HepG2 (cell line): ENCODE data around the gene DCLRE1B. TPM values are rescaled to one million over a fixed set of nuclear protein-coding genes. Genes with fewer than 3 reads are reported as not detected.

Experiments
- ATAC-seq: fragments of 200-7000 bp; cut with Tn5 transposase; 3 replicates; pipeline ENCODE4 v1.9.1; 2020; ENCODE audit warnings: mild to moderate bottlenecking, moderate library complexity
- BruUV-seq: library from RNA; stranded (reverse); fragments of 400-500 nt; replicated peaks from 2 replicates; lab custom pipeline; 2021; lab: Mats Ljungman, UMichigan
- CTCF ChIA-PET: fragments of 300-600 bp; formaldehyde crosslinking; extraction: SDS; loops from one replicate; lab custom pipeline; 2021; ENCODE audit warnings: low total read pairs, inconsistent platforms, low intra/inter-chr PET ratio; lab: Yijun Ruan, JAX
- POLR2A ChIA-PET: fragments of 350-600 bp; sonication (Branson Sonifier 250); formaldehyde crosslinking; loops from one replicate; lab custom pipeline; 2020; ENCODE audit warnings: antibody characterized with exemption, inconsistent platforms; lab: Yijun Ruan, JAX
- DNase-seq: peaks from one replicate; pipeline ENCODE4 v3.0.0-alpha.2; 2015; ENCODE audit warnings: low spot score
- FAIRE-seq: peaks from 3 replicates; lab custom pipeline; 2011; peaks lifted over from hg19 to GRCh38; lab: Jason Lieb, UNC
- H2AFZ ChIP-seq: one replicate; pipeline ENCODE4 v1.6.1; 2011; ENCODE audit warnings: low read length, inconsistent platforms
- H3K27ac ChIP-seq: fragments of 300-600 bp; 3 replicates; pipeline ENCODE4 v1.8.0; 2011; ENCODE audit warnings: mixed run types, mild to moderate bottlenecking, mixed read lengths, low read length, inconsistent platforms; ENCODE audit not compliant: insufficient read depth; ENCODE audit errors: extremely low read length
- H3K27me3 ChIP-seq, 2 experiments: fragments of 200-600 bp in 1 of 2; 2 replicates in 1 of 2; 3 replicates in 1 of 2; pipeline versions ENCODE4 v1.6.0 to v1.8.0; 2011; ENCODE audit warnings: low read length in 2 of 2, mild to moderate bottlenecking in 2 of 2, moderate library complexity in 2 of 2, inconsistent platforms in 1 of 2; ENCODE audit not compliant: insufficient read depth in 2 of 2, control insufficient read depth in 1 of 2
- H3K36me3 ChIP-seq, 2 experiments: fragments of 200-600 bp in 1 of 2; replicated peaks in 1 of 2; 2 replicates in 1 of 2; 3 replicates in 1 of 2; pipeline versions ENCODE4 v1.5.1 to v1.8.0; 2011; ENCODE audit warnings: low read length in 2 of 2, inconsistent platforms in 1 of 2; ENCODE audit not compliant: insufficient read depth in 2 of 2, control insufficient read depth in 1 of 2
- H3K4me1 ChIP-seq: 2 replicates; pipeline ENCODE4 v1.5.1; 2012; ENCODE audit warnings: low read length, inconsistent platforms; ENCODE audit not compliant: insufficient read depth
- H3K4me2 ChIP-seq: 2 replicates; pipeline ENCODE4 v1.6.0; 2011; ENCODE audit warnings: low read depth, low read length, inconsistent platforms
- H3K4me3 ChIP-seq, 3 experiments: fragments of 200-600 bp in 1 of 3; sonication (generic), shearing (Covaris generic) in 1 of 3; replicated peaks in 1 of 3; 2 replicates each; pipeline ENCODE4 v1.5.1; 2011 to 2016; ENCODE audit warnings: low read length in 3 of 3, inconsistent platforms in 2 of 3, low read depth in 2 of 3, mild to moderate bottlenecking in 2 of 3, control low read depth in 1 of 3, mixed read lengths in 1 of 3; ENCODE audit not compliant: insufficient read depth in 1 of 3
- H3K79me2 ChIP-seq: one replicate; pipeline ENCODE4 v1.6.1; 2011; ENCODE audit warnings: low read length, inconsistent platforms; ENCODE audit not compliant: insufficient read depth
- H3K9ac ChIP-seq: 2 replicates; pipeline ENCODE4 v1.6.0; 2011; ENCODE audit warnings: mild to moderate bottlenecking, low read depth, low read length, inconsistent platforms; ENCODE audit not compliant: insufficient read depth
- H3K9me3 ChIP-seq: 2 replicates; pipeline ENCODE4 v1.5.1; 2012; ENCODE audit warnings: mild to moderate bottlenecking, low read length
- H4K20me1 ChIP-seq: 2 replicates; pipeline ENCODE4 v1.6.0; 2011; ENCODE audit warnings: inconsistent platforms, mild to moderate bottlenecking, low read length, moderate library complexity; ENCODE audit not compliant: insufficient read depth
- FOXP1 ChIP-seq, 2 experiments: fragments of 450-650 bp in 1 of 2; IDR thresholded peaks; 2 replicates each; pipeline ENCODE4 v1.6.1; 2017 to 2018; ENCODE audit warnings: antibody characterized with exemption in 1 of 2
- MED13 ChIP-seq: sonication (generic); formaldehyde crosslinking; IDR thresholded peaks from 2 replicates; pipeline ENCODE4 v1.5.0; 2020; ENCODE audit warnings: missing genetic modification reagents
- TCF7 ChIP-seq: sonication (generic); IDR thresholded peaks from 2 replicates; pipeline ENCODE4 v1.6.1; 2016; ENCODE audit warnings: antibody characterized with exemption, low read depth
- ZNF282 ChIP-seq: fragments of 450-650 bp; IDR thresholded peaks from 2 replicates; pipeline ENCODE4 v1.6.1; 2018; ENCODE audit not compliant: partially characterized antibody
- WGBS: methylation state at CpG from one replicate; pipeline ENCODE4 v1.1.6; 2017; ENCODE audit warnings: low lambda C conversion rate; 5-methylcytosine and 5-hydroxymethylcytosine counted together
- in situ Hi-C: cut with HindIII; loops from 2 replicates; pipeline ENCODE4 v1.10.0; 2017; ENCODE audit warnings: low pct_unique_long_range_greater_than_20kb; ENCODE audit not compliant: extremely low pct_ligation_motif_present
- intact Hi-C: fragments of 100-400 bp; cut with micrococcal nuclease; formaldehyde crosslinking; loops from one replicate; pipeline ENCODE4 v1.10.0; 2022; ENCODE audit not compliant: unreplicated experiment
- polyA plus RNA-seq, 8 experiments: library from polyadenylated mRNA; depleted of rRNA in 3 of 8; stranded (reverse) in 7 of 8; unstranded in 1 of 8; fragments of >200 nt; fragmentation: Illumina TruSeq in 4 of 8; extraction: Trizol in 4 of 8; gene quantifications; 2 replicates each; pipeline versions ENCODE4 v1.2.1 to v1.2.3, GENCODE V29; 2011 to 2016; ENCODE audit warnings: low read depth in 4 of 8, missing spikeins in 1 of 8, mixed read lengths in 1 of 8; ENCODE audit not compliant: insufficient read depth in 1 of 8
- total RNA-seq, 5 experiments: library from RNA; depleted of rRNA; stranded (reverse); fragments of >200 nt; fragmentation: Illumina TruSeq; extraction: Trizol; gene quantifications; 2 replicates each; pipeline ENCODE4 v1.2.3, GENCODE V29; 2016; ENCODE audit warnings: low read depth in 1 of 5

Gene DCLRE1B
- total and polyA plus RNA-seq, 2 of the 13 experiments (the other 11 are each of a cell fraction or from before 2014, with no cell fraction given), result 2.7 to 8.0 TPM

GRCh38 chr1:113946678-113947387, 41.7 kb downstream of the DCLRE1B start (continued):
- TF ChIP-seq TCF7, result peak; percentile 21; the same call in 1 of the 2 replicates
- no peak for TF ChIP-seq FOXP1 (IDR thresholded peaks at IDR 0.05)
- no peak for TF ChIP-seq FOXP1 (CRISPR knock-in tag; IDR thresholded peaks at IDR 0.05)

DNA sequence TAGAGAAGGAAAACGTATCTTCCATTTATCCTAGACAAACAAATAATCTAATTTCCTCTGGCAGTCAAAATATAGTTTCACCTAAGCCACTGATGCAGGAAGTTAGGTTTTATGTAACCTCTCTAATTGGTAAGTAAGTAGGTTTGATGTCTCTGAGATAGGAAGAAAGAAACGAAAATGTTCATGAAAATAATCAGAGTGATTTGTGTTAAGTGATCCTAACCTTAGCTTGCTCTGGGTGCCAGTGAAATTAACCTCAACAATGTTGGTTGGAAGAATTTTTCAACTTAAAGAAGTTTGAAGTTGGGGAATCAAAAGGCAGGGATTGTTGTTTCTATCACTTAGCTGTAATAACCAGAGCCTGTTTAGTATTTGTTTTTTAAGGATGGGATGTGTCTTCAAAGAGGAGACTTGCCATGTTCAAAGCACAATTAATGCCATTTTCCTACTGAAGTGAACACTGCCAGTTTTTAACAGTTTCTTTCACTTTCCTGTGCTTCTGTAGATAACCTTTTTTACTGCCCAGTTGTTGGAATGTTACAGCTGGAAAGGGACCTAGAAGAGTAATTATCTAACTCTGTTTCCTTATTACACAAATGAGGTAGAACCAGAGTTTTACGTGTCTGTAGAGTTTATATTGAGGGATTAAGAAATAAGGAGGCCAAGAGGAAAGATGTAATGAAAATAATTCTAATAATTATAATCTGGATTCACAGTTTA, 42.4 kb downstream of the DCLRE1B start:
- WGBS, result 14% methylated on average over 3 of the region's 3 CpGs
- peaks cover 58% of the 10 kb centered on the region for H3K4me1 ChIP-seq
- TF ChIP-seq MED13 (CRISPR knock-in tag), result peak; percentile 5; the same call in 1 of the 2 replicates
- no peak for TF ChIP-seq ZNF282
- no peak overlapping the region for H2AFZ ChIP-seq
- ATAC-seq (peak; percentile 47), DNase-seq (no peak), FAIRE-seq (no peak)
- peaks cover 72% of the 10 kb centered on the region for H3K79me2 ChIP-seq
- H3K4me2 ChIP-seq, result peak overlapping the region; percentile 37
- H3K36me3 ChIP-seq, result peaks cover 1 to 8% of the 10 kb centered on the region in 2 experiments; a peak in 3 of 5 replicates
- H3K27me3 ChIP-seq, result no peaks in the 10 kb centered on the region
- intact Hi-C loops (loop anchor here (2.0 to 5.0 kb wide), 2 partner anchors 17 to 110 kb away; no protein-coding TSS in a partner anchor), in situ Hi-C loops (no loop called here)
- POLR2A ChIA-PET, result interaction anchor here (4.9 kb wide), 1 partner anchor 17 kb away, joined by 37 read pairs; the partner anchor contains the start of gene HIPK1
- BruUV-seq, result no TSS peak
- peaks cover 8% of the 10 kb centered on the region; the same call in 1 of the 2 replicates for H4K20me1 ChIP-seq
- peak overlapping the region in 2 of 3 experiments; percentile 5 to 27; a peak in 2 of 6 replicates for H3K4me3 ChIP-seq
- CTCF ChIA-PET, result no interaction called here
- H3K9ac ChIP-seq, result peak overlapping the region; percentile 36
- peak overlapping the region; percentile 62 for H3K27ac ChIP-seq
- no peaks in the 10 kb centered on the region for H3K9me3 ChIP-seq
